GM23338 (cell line): ENCODE data around the gene GBX1. TPM values are rescaled to one million over a fixed set of nuclear protein-coding genes. Genes with fewer than 3 reads are reported as not detected.

Experiments used
- ATAC-seq: fragments of 200-7000 bp; cut with Tn5 transposase; 3 replicates; pipeline ENCODE4 v1.9.1; 2020
- DNase-seq: peaks from one replicate; pipeline ENCODE4 v3.0.0-alpha.2; 2015; ENCODE audit warnings: low spot score
- H2AFZ ChIP-seq: fragments of 200-600 bp; sonication (generic); 2 replicates; pipeline ENCODE4 v1.8.0; 2016; ENCODE audit warnings: antibody characterized with exemption, mild to moderate bottlenecking, moderate library complexity
- H3F3A ChIP-seq: fragments of 200-600 bp; sonication (generic); replicated peaks from 2 replicates; pipeline ENCODE4 v1.8.0; 2017; ENCODE audit warnings: antibody characterized with exemption, mixed run types, low read depth
- H3K27ac ChIP-seq: fragments of 200-600 bp; sonication (generic); 2 replicates; pipeline ENCODE4 v1.6.1; 2016; ENCODE audit warnings: low read depth
- H3K27me3 ChIP-seq: fragments of 200-600 bp; sonication (generic); 2 replicates; pipeline ENCODE4 v1.8.0; 2016; ENCODE audit warnings: mild to moderate bottlenecking, mixed run types, moderate library complexity; ENCODE audit not compliant: insufficient read depth
- H3K36me3 ChIP-seq: fragments of 200-600 bp; sonication (generic); 2 replicates; pipeline ENCODE4 v1.8.0; 2016; ENCODE audit warnings: mild to moderate bottlenecking; ENCODE audit not compliant: insufficient read depth
- H3K4me1 ChIP-seq: fragments of 200-600 bp; sonication (generic); 2 replicates; pipeline ENCODE4 v1.8.0; 2016; ENCODE audit warnings: mild to moderate bottlenecking, moderate library complexity; ENCODE audit not compliant: insufficient read depth
- H3K4me2 ChIP-seq: fragments of 200-600 bp; sonication (generic); 2 replicates; pipeline ENCODE4 v1.7.1; 2017; ENCODE audit warnings: mixed run types
- H3K4me3 ChIP-seq: fragments of 200-600 bp; sonication (generic); 2 replicates; pipeline ENCODE4 v1.6.1; 2016; ENCODE audit warnings: mixed run types
- H3K79me2 ChIP-seq: fragments of 200-600 bp; sonication (generic); replicated peaks from 2 replicates; pipeline ENCODE4 v1.8.0; 2017; ENCODE audit warnings: mild to moderate bottlenecking; ENCODE audit not compliant: insufficient read depth
- H3K9me2 ChIP-seq: fragments of 200-600 bp; sonication (generic); 2 replicates; pipeline ENCODE4 v1.8.0; 2017; ENCODE audit not compliant: insufficient read depth
- H4K20me1 ChIP-seq: fragments of 200-600 bp; sonication (generic); replicated peaks from 2 replicates; pipeline ENCODE4 v1.8.0; 2017; ENCODE audit warnings: mild to moderate bottlenecking; ENCODE audit not compliant: insufficient read depth
- H3K27ac Mint-ChIP-seq: 2 replicates; pipeline ENCODE4 v1.8.0; 2020; ENCODE audit warnings: inconsistent platforms, mild to moderate bottlenecking, moderate library complexity, mixed read lengths
- H3K27me3 Mint-ChIP-seq: 3 replicates; pipeline ENCODE4 v1.8.0; 2022; ENCODE audit warnings: low read depth, mild to moderate bottlenecking, moderate library complexity, mixed read lengths, inconsistent platforms; ENCODE audit not compliant: insufficient read depth, poor library complexity
- H3K36me3 Mint-ChIP-seq: 3 replicates; pipeline ENCODE4 v1.8.0; 2021; ENCODE audit warnings: low read depth, mild to moderate bottlenecking, inconsistent platforms, moderate library complexity, mixed read lengths
- H3K4me1 Mint-ChIP-seq: 3 replicates; pipeline ENCODE4 v1.8.0; 2020; ENCODE audit warnings: mild to moderate bottlenecking, inconsistent platforms, mixed read lengths
- H3K4me3 Mint-ChIP-seq: 3 replicates; pipeline ENCODE4 v1.8.0; 2021; ENCODE audit warnings: moderate library complexity, mild to moderate bottlenecking, inconsistent platforms, mixed read lengths
- H3K9me3 Mint-ChIP-seq: 3 replicates; pipeline ENCODE4 v1.8.0; 2020; ENCODE audit warnings: moderate library complexity, mild to moderate bottlenecking, inconsistent platforms, mixed read lengths
- EZH2 ChIP-seq: fragments of 200-600 bp; sonication (generic); IDR thresholded peaks from one replicate; pipeline ENCODE4 v1.8.0; 2017; ENCODE audit warnings: antibody characterized with exemption, mild to moderate bottlenecking, low read depth; ENCODE audit not compliant: unreplicated experiment
- EZH2phosphoT487 ChIP-seq: fragments of 200-600 bp; sonication (generic); IDR thresholded peaks from one replicate; pipeline ENCODE4 v1.8.1; 2018; ENCODE audit warnings: antibody characterized with exemption; ENCODE audit not compliant: unreplicated experiment
- JUNB ChIP-seq: IDR thresholded peaks from one replicate; pipeline ENCODE4 v1.6.1; 2016; ENCODE audit warnings: antibody characterized with exemption; ENCODE audit not compliant: unreplicated experiment
- ZNF331 ChIP-seq: fragments of 250-450 bp; sonication (Bioruptor Pico); IDR thresholded peaks from 2 replicates; pipeline ENCODE4 v1.5.0; 2020; ENCODE audit warnings: low read depth, mild to moderate bottlenecking, moderate library complexity
- ZNF462 ChIP-seq: fragments of 250-450 bp; sonication (Bioruptor Pico); IDR thresholded peaks from 2 replicates; pipeline ENCODE4 v1.5.0; 2020; ENCODE audit warnings: mild to moderate bottlenecking, moderate library complexity
- polyA plus RNA-seq: library from polyadenylated mRNA; unstranded; fragments of >200 nt; fragmentation: Nextera tagmentation; extraction: Ambion mirVana; gene quantifications from 2 replicates; pipeline ENCODE4 v1.2.1, GENCODE V29; 2016
- total RNA-seq: library from RNA; depleted of rRNA; stranded (reverse); fragments of >200 nt; shearing (Covaris generic); gene quantifications from 2 replicates; pipeline ENCODE4 v1.2.3, GENCODE V29; 2014
- TF ChIP-seq, protein P1 (sequence below), 2 experiments: fragments of 200-600 bp in 1 of 2; sonication (generic) in 1 of 2; conservative IDR thresholded peaks; 2 replicates each; pipeline versions ENCODE4 v1.5.1 to v1.6.1; 2016 to 2017; ENCODE audit warnings: antibody characterized with exemption in 2 of 2, low read depth in 2 of 2, mild to moderate bottlenecking in 2 of 2, moderate library complexity in 1 of 2

Gene GBX1
- total and polyA plus RNA-seq, 2 experiments from 2014 or later: 0.24 TPM; not detected in 1

DNA sequence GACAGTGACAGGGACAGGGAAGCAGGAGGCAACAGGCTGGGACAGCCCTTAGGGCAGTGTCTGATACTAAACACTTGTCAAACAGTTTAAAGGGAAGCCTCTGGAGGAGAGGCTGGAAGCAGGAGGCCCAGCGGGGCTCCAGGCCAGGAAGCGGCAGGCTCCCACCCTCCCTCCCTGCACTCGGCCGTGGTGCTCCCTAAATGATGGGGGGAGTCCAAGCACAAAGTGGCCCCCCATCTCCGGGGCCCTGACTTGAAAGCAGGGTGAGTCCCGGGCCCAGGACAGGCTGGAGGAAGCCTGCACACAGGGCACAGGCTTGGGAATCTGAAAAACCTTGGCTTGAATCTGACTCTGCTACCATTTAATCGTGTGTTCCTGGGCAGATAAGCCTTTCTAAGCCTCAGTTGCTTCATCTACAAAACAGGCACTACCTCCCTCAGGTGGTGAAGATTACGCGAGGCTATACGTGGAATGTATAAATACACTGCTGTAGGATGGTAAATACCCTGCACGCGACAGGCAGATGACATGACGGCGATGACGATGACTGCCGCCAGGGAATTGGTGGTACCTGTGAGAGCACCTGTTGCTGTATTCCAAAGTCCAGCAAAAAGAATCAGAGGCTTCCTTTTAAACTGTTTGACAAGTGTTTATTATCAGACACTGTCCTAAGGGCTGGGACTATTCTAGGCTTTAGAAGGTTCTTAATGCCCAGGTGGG lies 34.1 kb downstream of the GBX1 start (continued):
- TF ChIP-seq ZNF462 (CRISPR knock-in tag) (no peak), JUNB (no peak), EZH2phosphoT487 (no peak), EZH2 (no peak)
- TF ChIP-seq, protein P1, sequence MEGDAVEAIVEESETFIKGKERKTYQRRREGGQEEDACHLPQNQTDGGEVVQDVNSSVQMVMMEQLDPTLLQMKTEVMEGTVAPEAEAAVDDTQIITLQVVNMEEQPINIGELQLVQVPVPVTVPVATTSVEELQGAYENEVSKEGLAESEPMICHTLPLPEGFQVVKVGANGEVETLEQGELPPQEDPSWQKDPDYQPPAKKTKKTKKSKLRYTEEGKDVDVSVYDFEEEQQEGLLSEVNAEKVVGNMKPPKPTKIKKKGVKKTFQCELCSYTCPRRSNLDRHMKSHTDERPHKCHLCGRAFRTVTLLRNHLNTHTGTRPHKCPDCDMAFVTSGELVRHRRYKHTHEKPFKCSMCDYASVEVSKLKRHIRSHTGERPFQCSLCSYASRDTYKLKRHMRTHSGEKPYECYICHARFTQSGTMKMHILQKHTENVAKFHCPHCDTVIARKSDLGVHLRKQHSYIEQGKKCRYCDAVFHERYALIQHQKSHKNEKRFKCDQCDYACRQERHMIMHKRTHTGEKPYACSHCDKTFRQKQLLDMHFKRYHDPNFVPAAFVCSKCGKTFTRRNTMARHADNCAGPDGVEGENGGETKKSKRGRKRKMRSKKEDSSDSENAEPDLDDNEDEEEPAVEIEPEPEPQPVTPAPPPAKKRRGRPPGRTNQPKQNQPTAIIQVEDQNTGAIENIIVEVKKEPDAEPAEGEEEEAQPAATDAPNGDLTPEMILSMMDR (conservative IDR thresholded peaks at IDR 0.05; ENCODE audit: low read depth in 2 of 2): no peak

DNA sequence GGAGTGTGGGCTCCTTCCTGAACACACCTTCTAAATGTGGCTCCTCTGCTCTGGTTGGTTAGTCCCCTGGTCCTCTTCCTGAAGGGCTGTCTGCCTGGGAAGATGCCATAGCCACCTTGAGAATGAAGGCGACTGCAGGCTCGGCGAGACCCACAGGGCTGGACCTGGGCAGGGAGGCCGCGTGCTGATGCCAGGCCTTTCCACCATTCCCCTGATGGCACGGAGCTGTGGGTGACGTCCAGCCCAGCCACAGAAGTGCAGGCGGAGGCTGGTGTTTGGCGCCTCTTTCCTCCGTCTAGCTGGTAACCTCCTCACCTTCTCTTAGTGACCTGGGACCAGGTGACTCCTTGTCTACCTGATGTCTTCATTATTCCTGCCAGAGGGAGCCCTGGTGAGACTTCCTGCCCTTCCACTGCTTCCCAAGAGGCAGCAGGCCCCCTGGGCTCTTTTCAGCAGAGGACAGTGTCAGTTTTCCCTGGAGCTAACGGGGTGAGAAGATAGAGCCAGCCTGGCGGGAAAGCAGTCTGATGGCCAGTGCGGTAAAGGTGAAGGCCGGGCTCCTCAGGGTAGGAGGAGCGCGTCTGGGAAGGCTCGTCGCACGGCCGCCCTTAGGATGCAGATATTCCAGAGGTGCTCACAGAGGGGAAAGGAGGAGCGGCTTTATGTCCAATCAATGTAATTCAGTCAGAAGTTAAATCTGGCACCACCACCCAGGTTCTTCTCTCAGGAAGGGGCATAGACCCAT lies 34.9 kb downstream of the GBX1 start:
- Histone ChIP-seq H3K4me1 (peaks cover 6% of the 10 kb centered on the region), H3K27ac (no peak overlapping the region), H4K20me1 (peaks cover 8% of the 10 kb centered on the region), H3K27me3 (no peaks in the 10 kb centered on the region), H3K4me2 (no peak overlapping the region), H3K4me3 (no peak overlapping the region), H2AFZ (no peak overlapping the region), H3K36me3 (no peaks in the 10 kb centered on the region), H3K79me2 (no peaks in the 10 kb centered on the region), H3F3A (0 out of 2 replicates have a peak, but pooled peaks cover 2% of the 10 kb centered on the region), H3K9me2 (no peaks in the 10 kb centered on the region)
- Mint-ChIP-seq H3K9me3 (no peaks in the 10 kb centered on the region), H3K4me3 (no peak overlapping the region), H3K4me1 (peaks cover 14% of the 10 kb centered on the region), H3K36me3 (peaks cover 30% of the 10 kb centered on the region), H3K27me3 (peaks cover 19% of the 10 kb centered on the region), H3K27ac (no peak overlapping the region)
- ATAC-seq: no peak
- DNase-seq: no peak
- TF ChIP-seq EZH2phosphoT487 (no peak), ZNF331 (CRISPR knock-in tag) (no peak)
